HG03045 (cell line): ENCODE data around the gene LZTS2.

Experiments used
- ATAC-seq: cut with Tn5 transposase; IDR thresholded peaks from one replicate; pipeline ENCODE4 v1.9.1; 2021; ENCODE audit warnings: mild to moderate bottlenecking, moderate library complexity; ENCODE audit not compliant: unreplicated experiment

The LZTS2 gene

DNA sequence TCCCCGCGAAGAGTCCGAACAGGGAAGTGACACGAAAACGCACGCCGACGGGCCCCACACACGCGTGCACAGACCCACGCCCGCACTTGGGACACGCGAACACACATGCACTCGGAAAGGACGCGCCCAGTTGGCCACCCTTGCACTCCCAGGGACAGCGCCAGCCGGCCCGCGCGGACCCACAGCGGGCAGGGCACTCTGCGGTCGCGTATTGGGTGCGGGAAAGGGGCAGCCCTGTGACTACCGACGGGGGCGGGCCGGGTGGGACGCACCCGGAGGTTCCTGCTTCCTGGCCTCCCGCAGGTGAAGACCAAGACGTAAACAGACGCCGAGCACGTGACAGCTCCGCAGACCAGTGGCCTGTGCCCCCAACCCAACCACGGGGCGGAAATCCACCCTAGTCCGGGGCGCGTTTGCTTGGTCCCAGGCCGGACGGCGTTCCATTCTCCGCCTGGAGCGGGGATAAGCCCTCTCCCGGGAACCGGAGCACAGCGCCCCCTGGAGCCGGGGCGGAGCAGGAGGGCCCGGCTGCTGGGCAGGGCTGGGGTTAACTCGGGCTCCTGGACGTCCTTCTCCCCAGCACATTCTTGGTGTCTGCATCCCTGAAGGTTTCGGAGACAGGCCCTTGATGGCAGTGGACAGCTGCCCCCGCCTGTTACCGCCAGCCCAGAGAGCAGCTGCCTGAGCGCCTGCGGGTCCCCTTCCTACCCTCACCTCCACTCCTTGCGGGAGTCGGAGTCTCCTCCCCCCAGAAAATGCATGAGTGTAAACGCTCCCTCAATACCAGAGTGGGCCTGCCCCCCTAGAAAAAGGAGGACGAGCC, 2.0 kb upstream of the LZTS2 start:
- no peak for ATAC-seq

DNA sequence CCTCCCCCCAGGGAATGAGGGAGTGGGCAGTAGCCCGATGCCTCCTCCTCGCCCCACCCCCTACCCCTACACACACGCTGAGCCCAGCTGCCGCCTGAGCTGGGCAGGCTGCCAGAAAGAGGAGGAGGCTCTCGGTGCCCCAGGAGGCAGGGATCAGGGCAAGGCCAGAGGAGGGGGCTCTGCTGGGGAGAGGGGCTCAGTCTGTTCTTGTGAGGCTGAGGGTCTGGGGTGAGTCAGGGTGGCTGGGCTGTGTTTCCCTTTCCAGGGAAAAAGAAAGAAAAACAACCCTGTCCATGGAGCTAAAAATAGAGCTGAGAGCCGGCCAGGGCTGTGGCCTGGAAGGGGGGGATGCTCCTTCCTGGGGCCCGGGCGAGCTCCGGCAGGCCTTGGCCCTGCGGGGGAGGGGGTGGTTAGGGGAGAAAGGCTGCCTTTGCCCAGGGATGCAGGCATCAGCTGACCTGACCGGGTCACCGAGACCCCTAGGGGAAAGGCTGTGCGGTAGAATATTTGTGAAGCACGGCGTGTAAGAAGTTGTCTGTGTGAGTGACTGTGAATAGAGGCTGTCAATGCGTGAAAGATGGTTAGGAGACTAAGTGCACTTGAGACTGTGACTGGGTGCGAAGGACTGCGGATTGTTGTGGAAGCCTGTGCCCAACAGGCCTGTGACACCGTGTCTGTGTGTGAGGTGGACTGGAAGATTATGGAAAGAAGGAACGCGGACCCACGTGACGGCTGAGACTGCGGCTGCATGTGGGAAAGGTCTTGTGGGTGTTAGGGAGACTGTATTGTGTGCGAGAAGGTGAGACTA, 1.2 kb upstream of the LZTS2 start:
- peak; percentile 22 for ATAC-seq

DNA sequence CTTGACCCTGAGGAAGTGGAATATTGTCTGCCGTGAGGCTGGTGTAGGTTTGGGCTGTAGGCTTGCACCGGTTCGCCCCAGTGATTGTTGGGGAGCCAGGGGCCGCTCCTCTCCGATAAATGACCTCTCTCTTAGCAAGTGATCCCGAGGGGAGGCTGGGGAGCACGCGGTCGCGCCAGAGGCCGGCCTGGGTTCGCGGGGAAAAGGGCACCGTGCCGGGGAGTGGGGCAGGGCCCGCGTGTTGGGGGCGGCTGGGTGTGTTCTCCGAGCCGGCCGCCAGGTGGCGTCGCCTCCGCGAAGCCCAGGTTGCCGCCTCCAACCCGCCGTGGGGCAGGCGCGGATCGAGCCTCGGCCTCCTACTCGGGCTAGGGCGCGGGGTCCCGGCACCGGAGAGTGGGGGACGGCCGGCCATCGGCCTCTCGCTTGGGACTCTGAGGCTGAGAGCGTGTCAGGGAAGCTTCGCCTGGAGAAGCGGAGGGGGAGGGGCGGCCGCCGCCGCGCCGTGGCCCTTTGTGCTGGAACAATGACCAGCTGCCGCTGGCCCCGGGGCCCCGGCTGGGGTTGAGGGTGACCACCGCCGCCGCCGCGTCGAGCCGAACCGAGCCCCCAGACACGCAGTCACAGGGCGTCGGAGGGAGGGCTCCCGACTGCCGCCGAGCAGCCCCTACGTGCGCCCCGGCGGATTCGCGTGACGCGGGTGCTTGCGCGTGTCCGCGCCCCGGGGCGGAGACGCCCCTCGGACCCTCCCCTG, 442 bp upstream of the LZTS2 start:
- peak; percentile 47 for ATAC-seq

DNA sequence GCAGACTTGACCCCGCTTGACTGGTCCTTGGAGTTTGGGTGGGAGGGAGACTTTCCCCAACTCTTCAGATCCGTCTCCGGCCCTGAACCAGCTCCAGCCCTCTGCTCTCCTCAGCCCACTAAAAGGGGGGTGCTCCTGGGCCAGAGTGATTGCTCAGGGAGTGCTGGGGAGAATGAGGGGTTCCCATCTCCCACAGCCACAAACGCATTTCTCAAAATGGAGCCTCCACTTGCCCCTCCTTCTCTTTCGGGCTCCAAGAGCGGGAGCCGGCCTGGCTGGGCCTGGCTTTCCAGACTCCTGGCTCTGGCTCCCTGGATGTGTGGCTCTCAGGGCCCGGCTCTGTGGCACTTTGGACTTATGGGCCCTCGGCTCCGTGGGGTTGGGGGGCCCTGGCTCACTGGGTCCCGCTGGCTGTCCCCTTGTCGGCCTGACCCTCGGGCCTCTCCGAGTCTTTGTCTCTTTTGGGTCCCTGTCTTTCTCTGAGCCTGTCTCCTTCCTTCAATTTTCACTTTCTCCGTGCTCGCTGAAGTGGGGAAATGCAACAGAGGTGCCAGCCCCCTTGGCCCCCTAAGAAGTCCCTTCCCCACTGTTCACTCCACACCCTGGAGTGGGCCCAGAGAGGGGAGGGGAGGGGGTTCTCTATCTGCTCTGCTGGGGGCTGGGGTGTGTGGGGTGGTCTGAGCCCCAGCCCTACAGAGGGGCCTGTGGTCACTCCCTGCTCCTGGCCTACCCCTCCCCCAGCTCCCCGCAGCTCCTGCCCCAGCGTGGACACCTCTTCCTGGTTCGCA, 713 bp downstream of the LZTS2 start:
- ATAC-seq: no peak

DNA sequence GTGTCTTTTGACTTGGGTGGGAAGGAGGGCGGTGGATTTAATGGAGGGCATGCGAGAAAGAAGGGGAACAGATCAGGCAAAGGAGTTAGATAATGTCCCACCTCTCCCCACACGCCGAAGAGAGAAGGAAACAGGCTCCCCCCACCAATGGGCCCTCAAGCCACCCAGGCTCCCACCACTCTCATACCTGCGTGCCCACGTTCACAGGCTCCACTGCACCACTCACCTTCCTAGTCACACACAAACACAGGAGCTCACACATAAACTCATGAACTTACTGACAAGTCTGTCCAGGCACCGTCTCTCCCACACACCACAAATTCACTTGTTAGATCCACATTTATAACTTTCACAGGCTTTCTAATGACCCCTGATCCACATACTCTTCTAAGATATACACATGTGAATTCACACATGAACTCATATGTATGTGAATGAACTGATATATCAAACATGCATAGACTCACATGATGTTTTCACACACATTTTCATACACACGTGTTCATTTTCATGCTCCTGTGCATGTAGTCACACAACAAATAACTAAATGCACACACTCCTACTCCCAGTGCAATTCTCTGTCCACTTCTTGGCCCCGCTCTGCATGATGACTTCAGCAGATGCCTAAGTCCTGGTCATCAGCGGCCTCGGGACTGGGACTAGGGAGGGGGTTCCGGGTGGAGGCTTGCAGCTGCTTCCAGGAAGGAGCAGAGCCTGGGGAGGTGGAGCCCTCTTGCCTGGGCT, 1.5 kb downstream of the LZTS2 start:
- ATAC-seq: no peak

DNA sequence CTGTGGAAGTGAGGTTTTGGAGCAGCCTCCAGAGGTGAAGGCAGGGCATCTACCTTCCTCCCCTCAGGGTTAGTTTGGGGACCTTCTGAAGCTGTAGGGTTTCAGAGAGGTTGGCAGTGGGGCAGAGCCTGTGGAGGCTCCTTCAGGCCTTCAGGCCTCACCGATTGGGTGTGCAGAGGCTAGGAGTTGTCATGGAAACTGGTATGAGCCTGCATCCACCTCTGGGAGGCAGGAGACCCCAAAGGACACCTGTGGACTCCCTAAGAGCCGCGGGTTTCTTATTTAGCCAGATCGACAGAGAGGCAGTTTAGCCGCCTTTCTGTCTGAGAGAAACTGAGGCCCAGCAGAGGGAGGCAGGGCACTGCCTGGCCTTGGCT, 2.0 kb downstream of the LZTS2 start:
- no peak for ATAC-seq

DNA sequence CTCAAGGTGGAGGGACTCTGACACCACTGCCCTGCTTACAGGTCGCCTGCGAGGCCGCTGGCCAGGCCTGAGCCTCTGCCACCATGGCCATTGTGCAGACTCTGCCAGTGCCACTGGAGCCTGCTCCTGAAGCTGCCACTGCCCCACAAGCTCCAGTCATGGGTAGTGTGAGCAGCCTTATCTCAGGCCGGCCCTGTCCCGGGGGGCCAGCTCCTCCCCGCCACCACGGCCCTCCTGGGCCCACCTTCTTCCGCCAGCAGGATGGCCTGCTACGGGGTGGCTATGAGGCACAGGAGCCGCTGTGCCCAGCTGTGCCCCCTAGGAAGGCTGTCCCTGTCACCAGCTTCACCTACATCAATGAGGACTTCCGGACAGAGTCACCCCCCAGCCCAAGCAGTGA, 2.8 kb downstream of the LZTS2 start:
- no peak for ATAC-seq

DNA sequence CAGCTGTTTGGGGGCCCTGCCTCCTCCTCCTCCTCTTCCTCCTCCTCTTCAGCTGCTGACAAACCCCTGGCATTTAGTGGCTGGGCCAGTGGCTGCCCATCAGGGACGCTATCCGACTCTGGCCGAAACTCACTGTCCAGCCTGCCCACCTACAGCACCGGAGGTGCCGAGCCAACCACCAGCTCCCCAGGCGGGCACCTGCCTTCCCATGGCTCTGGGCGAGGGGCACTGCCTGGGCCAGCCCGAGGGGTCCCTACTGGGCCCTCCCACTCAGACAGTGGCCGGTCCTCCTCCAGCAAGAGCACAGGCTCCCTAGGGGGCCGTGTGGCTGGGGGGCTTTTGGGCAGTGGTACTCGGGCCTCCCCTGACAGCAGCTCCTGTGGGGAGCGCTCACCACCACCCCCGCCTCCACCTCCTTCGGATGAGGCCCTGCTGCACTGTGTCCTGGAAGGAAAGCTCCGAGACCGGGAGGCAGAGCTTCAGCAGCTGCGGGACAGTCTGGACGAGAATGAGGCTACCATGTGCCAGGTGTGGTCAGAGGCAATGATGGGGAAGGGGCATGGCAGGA, 4.1 kb downstream of the LZTS2 start:
- no peak for ATAC-seq

DNA sequence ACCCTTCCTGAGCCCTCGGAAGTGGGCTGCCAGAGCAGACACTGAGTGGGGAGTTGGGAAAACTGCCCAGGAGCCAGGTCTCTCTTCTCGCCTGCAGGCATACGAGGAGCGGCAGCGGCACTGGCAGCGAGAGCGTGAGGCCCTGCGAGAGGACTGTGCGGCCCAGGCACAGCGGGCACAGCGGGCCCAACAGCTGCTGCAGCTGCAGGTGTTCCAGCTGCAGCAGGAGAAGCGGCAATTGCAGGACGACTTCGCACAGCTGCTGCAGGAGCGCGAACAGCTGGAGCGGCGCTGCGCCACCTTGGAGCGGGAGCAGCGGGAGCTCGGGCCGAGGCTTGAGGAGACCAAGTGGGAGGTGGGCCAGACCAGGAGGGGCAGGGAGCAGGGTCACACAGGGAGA, 5.8 kb downstream of the LZTS2 start:
- no peak for ATAC-seq

DNA sequence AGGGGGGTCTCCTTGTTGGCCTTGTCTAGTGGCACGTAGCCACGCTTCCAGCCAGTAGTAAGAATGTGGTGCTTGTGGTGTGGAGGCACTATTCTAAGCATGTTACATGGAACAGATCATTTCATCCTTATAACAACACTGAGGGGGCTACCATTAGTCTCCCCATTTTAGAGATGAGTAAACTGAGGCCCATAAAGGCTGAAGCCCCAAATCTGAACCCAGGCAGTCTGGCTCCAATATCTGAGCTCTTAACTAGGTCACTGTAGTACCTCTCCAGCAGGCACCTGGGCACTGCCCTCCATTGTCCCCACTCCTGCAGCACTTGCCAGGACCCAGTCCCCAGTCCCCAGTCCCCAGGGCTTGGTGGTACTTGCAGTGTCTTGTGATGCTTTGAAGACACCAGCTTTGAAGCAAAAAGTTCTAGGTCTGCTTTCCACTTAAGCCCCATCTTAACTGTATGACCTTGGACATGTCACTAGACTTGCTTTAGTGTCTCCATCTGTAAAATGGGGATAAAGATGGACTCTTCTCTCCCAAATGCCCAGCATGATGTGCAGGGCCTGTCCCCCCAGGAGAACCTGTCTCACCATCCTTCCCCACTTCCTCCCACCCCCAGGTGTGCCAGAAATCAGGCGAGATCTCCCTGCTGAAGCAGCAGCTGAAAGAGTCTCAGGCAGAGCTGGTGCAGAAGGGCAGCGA, 6.4 kb downstream of the LZTS2 start:
- ATAC-seq: no peak

DNA sequence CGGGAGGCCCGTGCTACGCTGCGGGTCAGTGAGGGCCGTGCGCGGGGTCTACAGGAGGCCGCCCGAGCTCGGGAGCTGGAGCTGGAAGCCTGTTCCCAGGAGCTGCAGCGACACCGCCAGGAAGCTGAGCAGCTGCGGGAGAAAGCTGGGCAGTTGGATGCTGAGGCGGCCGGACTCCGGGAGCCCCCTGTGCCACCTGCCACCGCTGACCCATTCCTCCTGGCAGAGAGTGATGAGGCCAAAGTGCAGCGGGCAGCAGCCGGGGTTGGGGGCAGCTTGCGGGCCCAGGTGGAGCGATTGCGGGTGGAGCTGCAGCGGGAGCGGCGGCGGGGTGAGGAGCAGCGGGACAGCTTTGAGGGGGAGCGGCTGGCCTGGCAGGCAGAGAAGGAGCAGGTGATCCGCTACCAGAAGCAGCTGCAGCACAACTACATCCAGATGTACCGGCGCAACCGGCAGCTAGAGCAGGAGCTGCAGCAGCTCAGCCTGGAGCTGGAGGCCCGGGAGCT, 7.0 kb downstream of the LZTS2 start:
- ATAC-seq: no peak

DNA sequence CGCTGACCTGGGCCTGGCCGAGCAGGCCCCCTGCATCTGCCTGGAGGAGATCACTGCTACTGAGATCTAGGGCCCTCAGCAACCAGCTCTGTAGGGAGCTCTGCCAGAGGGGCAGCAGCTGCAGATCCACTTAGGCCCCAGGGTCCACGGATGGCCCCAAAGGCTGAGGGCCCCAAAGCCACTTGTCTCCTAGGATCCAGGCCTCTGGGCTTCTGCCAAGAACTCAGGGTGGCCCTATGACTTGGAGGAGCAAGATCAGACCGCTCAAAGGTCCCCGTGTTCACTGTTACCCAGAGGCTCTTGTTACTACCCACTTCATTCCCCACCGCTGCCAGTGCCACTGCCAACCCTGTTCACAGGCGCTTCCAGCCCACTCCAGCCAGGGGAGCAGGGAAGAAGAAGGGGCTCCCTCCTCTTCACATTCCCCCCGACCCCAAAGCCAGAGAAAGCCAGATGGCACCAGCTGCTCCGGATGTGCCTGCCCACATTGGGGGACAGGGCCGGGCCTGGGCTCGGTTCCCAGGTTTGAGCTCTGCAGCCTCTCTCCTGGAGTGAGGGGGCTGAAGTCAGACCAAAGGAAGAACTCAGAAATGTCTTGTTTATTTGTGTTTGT, 7.6 kb downstream of the LZTS2 start:
- no peak for ATAC-seq

DNA sequence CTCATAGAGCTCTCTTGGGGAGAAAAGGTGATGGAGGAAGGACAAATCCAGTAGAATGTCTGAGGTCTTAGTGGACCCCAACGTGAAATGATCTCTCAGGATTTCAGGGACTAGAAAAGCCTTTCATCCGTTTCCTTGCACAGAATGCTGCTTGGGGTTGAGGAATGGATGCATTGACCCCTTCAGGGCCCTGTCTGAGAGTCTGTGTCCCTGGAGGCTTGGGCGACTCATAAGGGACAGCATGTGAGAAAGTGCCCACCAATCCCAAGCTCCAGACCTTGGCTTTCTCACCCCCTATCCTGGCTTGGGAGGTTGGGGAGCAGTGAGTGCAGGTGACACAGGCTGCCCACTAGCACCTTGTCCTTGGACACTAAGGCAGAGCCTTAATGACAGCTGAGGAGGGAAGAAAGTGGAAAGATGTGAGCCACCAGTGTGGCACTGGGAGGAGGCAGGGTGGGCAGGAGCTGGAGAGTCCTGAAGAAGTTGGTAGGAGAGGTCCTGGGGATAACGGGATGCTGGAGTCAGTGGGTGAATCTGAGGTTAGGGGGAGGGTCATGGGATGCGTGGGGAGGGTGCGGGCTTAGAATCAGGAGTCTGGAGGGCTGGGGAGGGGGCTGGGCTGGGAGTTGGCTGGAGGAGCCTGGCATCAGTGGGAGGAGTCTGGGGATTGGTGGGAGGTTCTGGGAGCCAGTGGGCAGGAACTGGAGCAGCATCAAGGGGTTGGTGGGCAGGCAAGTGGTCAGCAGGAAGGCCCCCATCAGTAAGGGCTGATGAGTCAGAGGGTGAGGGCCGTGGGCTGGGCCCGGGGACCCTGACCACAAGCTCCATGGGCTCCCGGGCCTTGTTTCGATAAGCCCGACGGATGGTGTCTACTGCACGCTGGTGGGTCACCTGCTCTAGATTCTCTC, 8.6 kb downstream of the LZTS2 start:
- no peak for ATAC-seq

DNA sequence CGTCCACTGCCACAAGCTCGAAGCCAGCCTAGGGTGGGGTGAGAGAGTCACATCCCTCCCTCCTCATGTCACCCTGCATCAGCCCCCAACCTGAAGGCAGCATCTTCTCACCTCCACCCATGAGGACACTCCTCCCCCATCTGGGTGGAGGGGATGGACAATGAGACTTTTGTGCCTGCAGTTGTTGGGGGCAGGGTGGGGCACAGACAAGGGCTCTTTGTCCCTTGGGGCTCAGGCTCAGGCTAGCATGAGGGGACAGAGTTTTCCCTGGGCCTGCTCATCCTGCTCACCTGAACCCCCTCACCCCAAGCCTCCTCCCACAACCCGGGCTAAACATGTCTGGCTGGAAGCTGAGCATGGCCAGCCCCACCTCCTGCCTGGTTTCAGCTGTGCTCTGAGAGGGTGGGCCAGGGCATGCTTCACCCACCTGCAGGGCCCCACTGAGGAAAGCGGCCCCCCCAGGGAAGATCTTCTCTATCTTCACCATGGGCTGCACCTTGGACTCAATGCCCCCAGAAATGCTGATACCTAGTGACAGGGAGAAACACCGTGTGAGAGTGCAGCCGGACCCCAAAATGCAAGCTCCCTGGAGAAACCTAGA, 9.3 kb downstream of the LZTS2 start:
- ATAC-seq: no peak

DNA sequence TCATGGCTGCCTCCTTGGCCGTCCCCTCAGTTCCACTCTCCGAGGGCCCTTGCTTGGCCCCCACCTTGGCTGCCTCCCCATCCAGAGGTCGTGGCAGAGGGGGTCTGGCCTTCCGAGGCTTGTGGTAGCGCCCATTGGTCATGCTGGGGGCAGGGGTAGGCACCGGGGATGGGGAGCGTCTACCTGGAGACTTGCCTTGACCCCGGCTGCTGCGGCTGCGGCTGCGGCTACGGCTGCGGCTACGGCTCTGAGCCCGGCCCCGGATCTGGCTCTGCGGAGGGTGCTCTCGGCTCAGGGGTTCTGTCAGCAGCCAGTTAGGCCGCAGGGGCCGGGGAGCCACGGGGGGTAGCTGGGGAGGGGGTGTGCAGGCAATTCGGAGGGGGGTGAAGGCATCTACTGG, 10.7 kb downstream of the LZTS2 start:
- no peak for ATAC-seq

DNA sequence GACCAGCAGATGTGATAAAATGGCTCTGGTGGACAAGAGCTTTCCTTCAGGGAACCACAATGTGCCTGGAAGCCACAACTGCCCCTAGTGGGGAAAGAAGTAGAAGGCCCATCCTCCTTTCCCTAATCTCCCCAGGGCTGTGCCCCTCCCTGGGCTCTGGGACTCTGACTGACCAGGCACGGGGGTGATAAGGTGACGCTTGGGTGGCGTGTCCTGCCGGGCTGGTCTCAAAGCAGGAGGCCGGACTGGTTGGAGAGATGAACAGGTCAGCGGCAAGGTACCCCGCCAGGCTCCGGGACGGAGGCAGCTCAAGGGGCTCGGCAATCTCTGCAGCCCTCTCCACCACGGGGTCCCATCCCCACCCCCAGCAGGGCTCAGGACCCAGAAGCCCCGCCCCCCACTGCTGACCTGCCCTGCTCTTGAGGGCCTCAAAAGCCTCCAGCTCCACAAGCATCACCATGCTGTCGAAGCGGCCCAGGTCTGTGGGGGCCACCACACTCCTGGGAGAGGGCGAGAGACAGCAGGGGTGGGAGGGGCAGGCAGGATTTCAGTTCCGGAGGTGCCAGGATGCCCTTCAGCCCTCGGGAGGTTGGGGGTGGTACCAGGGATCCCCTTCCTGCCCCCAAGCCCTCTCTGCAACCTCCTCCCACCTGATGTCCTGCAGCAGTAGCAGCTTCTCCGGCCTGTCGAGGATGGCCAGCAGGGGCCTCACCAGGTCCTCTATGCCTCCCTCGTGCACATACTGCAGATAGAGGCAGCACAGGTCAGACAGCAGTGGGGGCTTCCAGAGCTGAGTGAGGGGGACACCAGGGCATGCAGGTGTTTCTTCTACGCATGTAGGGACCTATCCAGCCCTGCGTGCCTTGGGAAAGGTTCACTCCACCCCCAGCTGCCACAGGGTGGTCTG, 12.2 kb downstream of the LZTS2 start:
- ATAC-seq: no peak
